HG03135 (cell line): ENCODE results near the gene TSHZ1.

Experiments used
- ATAC-seq: cut with Tn5 transposase; IDR thresholded peaks from one replicate; pipeline ENCODE4 v1.9.1; 2021; ENCODE audit warnings: mild to moderate bottlenecking, moderate library complexity; ENCODE audit not compliant: unreplicated experiment

TSHZ1 gene

GRCh38 chr18:75207310-75208154 lies 3.1 kb upstream of the TSHZ1 start:
- no peak for ATAC-seq

- ATAC-seq, result peak; percentile 2
Observed at GRCh38 chr18:75208155-75208835, 2.3 kb upstream of the TSHZ1 start.

GRCh38 chr18:75208836-75209128 lies 1.8 kb upstream of the TSHZ1 start:
- ATAC-seq, result peak; percentile 14

GRCh38 chr18:75209129-75209950 lies 1.3 kb upstream of the TSHZ1 start, which contains the start of gene PTGR3:
Gene PTGR3 (minus strand): TSS chr18:75209139. CDS start chr18:75209058, 81 bp downstream.
- peak; percentile 43 for ATAC-seq

GRCh38 chr18:75209951-75210258 lies 692 bp upstream of the TSHZ1 start:
- no peak for ATAC-seq

GRCh38 chr18:75211002-75211621 lies 515 bp downstream of the TSHZ1 start:
- ATAC-seq, result no peak

- no peak for ATAC-seq
Observed at GRCh38 chr18:75211626-75211952, 992 bp downstream of the TSHZ1 start.

- no peak for ATAC-seq
Observed at GRCh38 chr18:75211953-75212750, 1.6 kb downstream of the TSHZ1 start.

GRCh38 chr18:75212751-75213090 lies 2.1 kb downstream of the TSHZ1 start:
- no peak for ATAC-seq

GRCh38 chr18:75213611-75214331 lies 3.2 kb downstream of the TSHZ1 start:
- ATAC-seq, result no peak

GRCh38 chr18:75214332-75214690 lies 3.7 kb downstream of the TSHZ1 start:
- no peak for ATAC-seq

GRCh38 chr18:75214766-75215510 lies 4.3 kb downstream of the TSHZ1 start:
- no peak for ATAC-seq

- no peak for ATAC-seq
Observed at GRCh38 chr18:75215663-75216062, 5.1 kb downstream of the TSHZ1 start.

GRCh38 chr18:75216212-75216910 lies 5.8 kb downstream of the TSHZ1 start:
- no peak for ATAC-seq

GRCh38 chr18:75216911-75217689 lies 6.5 kb downstream of the TSHZ1 start:
- ATAC-seq, result no peak

- ATAC-seq, result no peak
Observed at GRCh38 chr18:75218065-75218923, 7.7 kb downstream of the TSHZ1 start.

- ATAC-seq, result no peak
Observed at GRCh38 chr18:75219745-75220375, 9.3 kb downstream of the TSHZ1 start.
